SK-N-SH treated with all-trans-retinoic acid at 6 μM for 48 hours (cell line): ENCODE measurements around the gene SLC35A3.

Experiments used
- ARNTL ChIP-seq: fragments of 450-650 bp; formaldehyde crosslinking; IDR thresholded peaks from 2 replicates; pipeline ENCODE4 v1.5.0; 2020; ENCODE audit warnings: low read depth, mild to moderate bottlenecking, moderate library complexity, borderline replicate concordance
- BACH2 ChIP-seq: fragments of 250-450 bp; sonication (Bioruptor Pico); IDR thresholded peaks from 2 replicates; pipeline ENCODE4 v1.9.0; 2021; ENCODE audit warnings: mild to moderate bottlenecking, borderline replicate concordance
- CREB5 ChIP-seq: fragments of 250-450 bp; sonication (Bioruptor Pico); IDR thresholded peaks from 2 replicates; pipeline ENCODE4 v1.5.1; 2020; ENCODE audit warnings: low read depth, mild to moderate bottlenecking, moderate library complexity
- CSRNP3 ChIP-seq: fragments of 250-450 bp; sonication (Bioruptor Pico); IDR thresholded peaks from 2 replicates; pipeline ENCODE4 v1.5.1; 2021; ENCODE audit warnings: mild to moderate bottlenecking, moderate library complexity
- ESRRG ChIP-seq: fragments of 250-450 bp; sonication (Bioruptor Pico); IDR thresholded peaks from 2 replicates; pipeline ENCODE4 v1.6.1; 2021; ENCODE audit warnings: mild to moderate bottlenecking
- ISL1 ChIP-seq: fragments of 250-450 bp; sonication (Bioruptor Pico); IDR thresholded peaks from 2 replicates; pipeline ENCODE4 v2.1.2; 2022; ENCODE audit warnings: mild to moderate bottlenecking, moderate library complexity
- OSR1 ChIP-seq: fragments of 250-450 bp; sonication (Bioruptor Pico); IDR thresholded peaks from 2 replicates; pipeline ENCODE4 v1.8.0; 2022; ENCODE audit warnings: moderate library complexity, mild to moderate bottlenecking, inconsistent platforms
- PATZ1 ChIP-seq: fragments of 250-450 bp; sonication (Bioruptor Pico); IDR thresholded peaks from 2 replicates; pipeline ENCODE4 v1.8.0; 2020; ENCODE audit warnings: mild to moderate bottlenecking, moderate library complexity, borderline replicate concordance
- PPARA ChIP-seq: fragments of 250-450 bp; sonication (Bioruptor Pico); IDR thresholded peaks from 2 replicates; pipeline ENCODE4 v1.5.0; 2020; ENCODE audit warnings: mild to moderate bottlenecking, borderline replicate concordance
- RARB ChIP-seq: fragments of 250-450 bp; sonication (Bioruptor Pico); IDR thresholded peaks from 2 replicates; pipeline ENCODE4 v1.8.0; 2021; ENCODE audit warnings: mild to moderate bottlenecking, moderate library complexity
- SNAI2 ChIP-seq: fragments of 250-450 bp; sonication (Bioruptor Pico); IDR thresholded peaks from 2 replicates; pipeline ENCODE4 v1.5.0; 2020; ENCODE audit warnings: mild to moderate bottlenecking, moderate library complexity
- TCF4 ChIP-seq: fragments of 250-450 bp; sonication (Bioruptor Pico); IDR thresholded peaks from 2 replicates; pipeline ENCODE4 v1.8.0; 2021; ENCODE audit warnings: mild to moderate bottlenecking, moderate library complexity, borderline replicate concordance
- TSHZ2 ChIP-seq: fragments of 250-450 bp; sonication (Bioruptor Pico); IDR thresholded peaks from 2 replicates; pipeline ENCODE4 v1.5.0; 2020; ENCODE audit warnings: mild to moderate bottlenecking, moderate library complexity
- ZNF70 ChIP-seq: fragments of 450-650 bp; formaldehyde crosslinking; IDR thresholded peaks from 2 replicates; pipeline ENCODE4 v1.5.0; 2020; ENCODE audit warnings: mild to moderate bottlenecking, moderate library complexity

GRCh38 chr1:99957818-99958217 is 12.0 kb upstream of the SLC35A3 start:
- no peak for TF ChIP-seq CREB5 (CRISPR knock-in tag)
- no peak for TF ChIP-seq SNAI2 (CRISPR knock-in tag)
- TF ChIP-seq RARB = no peak
- no peak for TF ChIP-seq ZNF70
- no peak for TF ChIP-seq ARNTL (CRISPR knock-in tag)
- TF ChIP-seq TCF4 (CRISPR knock-in tag) = no peak
- no peak for TF ChIP-seq BACH2 (CRISPR knock-in tag)
- TF ChIP-seq OSR1 (CRISPR knock-in tag) = no peak
- TF ChIP-seq CSRNP3 = no peak
- no peak for TF ChIP-seq ISL1 (CRISPR knock-in tag)
- TF ChIP-seq PATZ1 (CRISPR knock-in tag) = no peak
- no peak for TF ChIP-seq ESRRG
- no peak for TF ChIP-seq TSHZ2 (CRISPR knock-in tag)
- no peak for TF ChIP-seq PPARA (CRISPR knock-in tag)
